ENCODE measurements around the gene C8G. TPM values are rescaled to one million over a fixed set of nuclear protein-coding genes. Genes with fewer than 3 reads are reported as not detected.

C8G gene
- total RNA-seq, 4 donors from 2014 or later: 24.9 to 148 (median 66.2) TPM; not detected in 1

GRCh38 chr9:136964833-136965422, 19.9 kb downstream of the C8G start:
- Histone ChIP-seq H3K4me1 (peaks cover 0 to 26% (median 0%) of the 10 kb centered on the region in 4 donors), H3K27me3 (no peaks in the 10 kb centered on the region), H3K36me3 (no peaks in the 10 kb centered on the region), H3K4me3 (no peak overlapping the region), H3K9me3 (no peaks in the 10 kb centered on the region), H3K27ac (peak overlapping the region in 1 of 4 donors; percentile 5)
- TF ChIP-seq CTCF (IDR thresholded peaks at IDR 0.05): no peak
- no peak for TF ChIP-seq POLR2A (IDR thresholded peaks at IDR 0.05)
- no peak for DNase-seq

GRCh38 chr9:136965771-136966484, 20.9 kb downstream of the C8G start:
- TF ChIP-seq POLR2A (IDR thresholded peaks at IDR 0.05) (no peak), CTCF (IDR thresholded peaks at IDR 0.05) (no peak)
- no peak overlapping the region for H3K4me3 ChIP-seq
- DNase-seq: peak in 1 of 3 donors; percentile 64

GRCh38 chr9:136968333-136969127, 23.5 kb downstream of the C8G start:
- no peak for DNase-seq
- no peak for TF ChIP-seq CTCF (IDR thresholded peaks at IDR 0.05)
- TF ChIP-seq POLR2A (IDR thresholded peaks at IDR 0.05): no peak

More at GRCh38 chr9:136965771-136966484, 20.9 kb downstream of the C8G start:
- no peaks in the 10 kb centered on the region for H3K36me3 ChIP-seq
- H3K27ac ChIP-seq: peak overlapping the region in 1 of 4 donors; percentile 13
- H3K9me3 ChIP-seq: no peaks in the 10 kb centered on the region
- H3K4me1 ChIP-seq: peaks cover 0 to 26% (median 0%) of the 10 kb centered on the region in 4 donors
- no peaks in the 10 kb centered on the region for H3K27me3 ChIP-seq

GRCh38 chr9:136969150-136969549, 24.1 kb downstream of the C8G start:
- Histone ChIP-seq H3K27ac (no peak overlapping the region), H3K36me3 (no peaks in the 10 kb centered on the region), H3K4me3 (no peak overlapping the region), H3K27me3 (no peaks in the 10 kb centered on the region), H3K9me3 (no peaks in the 10 kb centered on the region), H3K4me1 (peaks cover 0 to 23% (median 0%) of the 10 kb centered on the region in 4 donors)
- TF ChIP-seq CTCF (IDR thresholded peaks at IDR 0.05) (no peak), POLR2A (IDR thresholded peaks at IDR 0.05) (no peak)
- no peak for DNase-seq

More at GRCh38 chr9:136968333-136969127, 23.5 kb downstream of the C8G start:
- H3K4me3 ChIP-seq: no peak overlapping the region
- H3K27me3 ChIP-seq: no peaks in the 10 kb centered on the region
- no peak overlapping the region for H3K27ac ChIP-seq
- H3K9me3 ChIP-seq: no peaks in the 10 kb centered on the region
- H3K4me1 ChIP-seq: peaks cover 0 to 26% (median 0%) of the 10 kb centered on the region in 4 donors
- H3K36me3 ChIP-seq: no peaks in the 10 kb centered on the region

- Histone ChIP-seq H3K36me3 (no peaks in the 10 kb centered on the region), H3K27me3 (no peaks in the 10 kb centered on the region), H3K9me3 (no peaks in the 10 kb centered on the region), H3K4me1 (peaks cover 0 to 17% (median 0%) of the 10 kb centered on the region in 4 donors), H3K4me3 (no peak overlapping the region), H3K27ac (no peak overlapping the region)
- TF ChIP-seq CTCF (IDR thresholded peaks at IDR 0.05) (no peak), POLR2A (IDR thresholded peaks at IDR 0.05) (no peak)
- DNase-seq: no peak
Measured at GRCh38 chr9:136969774-136970173, 24.7 kb downstream of the C8G start.
